Measurements from ENCODE around the gene OPCML.
"Not testable (repeated sequence)": the region's sequence is repeated elsewhere in the genome, so short reads cannot be mapped to it uniquely, and the experiment has no call there.

The OPCML gene

DNA sequence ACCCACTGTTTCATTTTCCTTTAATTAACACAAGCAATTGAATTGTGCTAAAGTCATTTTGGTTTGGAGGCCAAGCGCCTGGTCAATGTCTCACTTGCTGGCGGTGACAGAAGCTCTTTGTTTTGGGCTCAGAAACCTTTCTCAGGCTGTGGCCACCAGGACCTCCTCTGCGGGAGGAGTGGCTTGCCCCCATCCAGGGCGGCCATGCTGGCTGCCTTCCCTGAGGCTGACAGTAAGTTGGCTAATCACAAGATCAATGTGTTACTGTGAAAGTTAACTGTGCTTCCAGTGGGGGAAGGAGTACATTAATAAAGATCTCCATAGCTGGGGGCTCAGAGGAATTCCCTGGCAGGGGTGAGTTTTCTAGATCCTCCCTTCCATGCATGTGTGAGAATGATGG, 1087.4 kb downstream of the OPCML start:
- DNase-seq: no peak

DNA sequence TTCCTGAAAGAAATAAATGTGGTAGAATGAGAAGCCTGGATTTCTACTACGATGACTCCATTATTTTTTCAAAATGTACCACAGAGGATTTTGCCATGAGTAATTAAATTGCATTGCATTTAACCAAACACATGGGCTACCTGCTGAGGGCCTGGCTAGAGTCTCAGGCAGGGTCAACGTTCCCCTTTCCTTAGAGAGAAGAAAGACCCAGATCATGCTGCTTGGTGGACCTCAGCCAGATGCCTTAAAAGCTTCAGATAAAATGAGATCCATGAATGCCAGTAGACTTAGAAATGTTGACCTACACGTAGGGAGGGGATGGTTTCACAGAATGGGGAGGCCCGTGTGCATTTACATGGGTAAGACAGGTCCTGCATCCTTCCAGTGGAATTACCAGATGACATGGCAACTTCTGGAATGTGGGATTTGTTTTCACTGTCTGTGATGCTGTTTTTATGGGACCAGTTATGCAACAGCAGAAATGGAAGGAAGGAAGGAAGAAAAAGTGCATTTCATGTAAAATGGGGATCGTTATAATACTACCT, 1092.5 kb downstream of the OPCML start:
- no peak for DNase-seq

DNA sequence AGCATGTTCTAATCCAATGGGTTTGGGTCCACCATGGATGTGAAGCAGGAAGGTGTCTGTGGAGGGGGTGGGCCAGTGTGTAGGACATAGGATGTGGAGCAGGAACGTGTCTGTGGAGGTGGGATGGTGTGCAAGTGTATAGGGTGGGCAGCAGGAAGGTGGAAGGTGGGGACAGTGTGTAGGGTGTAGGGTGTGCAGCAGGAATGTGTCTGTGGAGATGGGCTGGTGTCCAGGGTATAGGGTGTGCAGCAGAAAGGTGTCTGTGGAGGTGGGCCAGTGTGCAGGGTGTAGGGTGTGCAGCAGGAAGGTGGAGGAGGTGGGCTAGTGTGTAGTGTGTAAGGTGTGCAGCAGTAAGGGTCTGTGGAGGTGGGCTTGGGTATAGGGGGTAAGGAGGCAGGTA, 1093.9 kb downstream of the OPCML start:
- DNase-seq: no peak

DNA sequence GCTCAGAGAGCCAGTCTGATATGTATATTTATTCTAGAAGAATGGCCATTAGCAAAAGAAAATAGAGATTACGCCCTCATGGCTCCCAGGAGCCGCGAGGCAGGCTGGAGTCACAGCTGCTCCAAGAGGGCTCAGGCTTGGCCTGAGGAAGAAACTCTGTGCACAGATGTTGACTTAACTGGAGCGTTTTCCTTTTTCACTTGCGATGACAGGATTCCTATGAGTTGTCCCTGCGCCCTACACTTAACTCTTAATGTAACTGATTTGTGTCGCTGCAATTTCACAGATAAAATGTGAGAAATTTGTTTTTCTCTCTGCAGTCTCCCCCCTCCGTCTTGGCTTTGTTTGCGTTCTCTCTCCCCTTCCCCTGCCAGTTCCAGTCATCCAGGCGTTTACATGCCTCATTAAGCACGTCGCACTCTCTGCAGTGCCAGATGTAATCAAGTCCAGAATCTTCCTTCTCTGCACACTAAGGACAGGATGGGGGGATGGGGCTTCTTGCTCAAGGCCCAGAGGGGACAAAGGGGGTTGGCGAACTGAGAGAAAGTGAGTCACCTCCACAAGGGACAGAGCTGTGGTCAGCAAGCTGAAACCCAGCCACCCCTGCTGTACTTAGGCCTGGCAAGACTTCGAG, 1101.8 kb downstream of the OPCML start:
- DNase-seq: no peak

DNA sequence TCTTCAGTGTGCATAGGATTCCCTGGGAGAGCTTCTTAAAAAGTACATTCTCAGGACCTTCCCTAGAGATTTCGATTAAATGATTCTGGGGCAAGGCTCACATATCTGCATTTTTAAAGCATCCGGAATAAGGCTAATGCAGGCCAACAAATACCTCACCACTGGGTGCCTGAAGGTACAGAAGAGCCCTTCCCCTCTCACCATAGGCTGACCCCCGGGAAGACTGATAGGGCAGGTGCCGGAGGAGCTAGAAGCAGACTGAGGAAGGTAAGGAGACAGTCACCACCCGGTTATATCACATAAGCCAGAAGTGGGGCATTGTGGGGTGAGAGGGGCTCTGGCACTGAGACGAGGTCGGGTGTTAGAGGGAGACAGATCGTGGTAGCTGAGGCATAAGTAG, 1102.6 kb downstream of the OPCML start:
- DNase-seq: no peak

DNA sequence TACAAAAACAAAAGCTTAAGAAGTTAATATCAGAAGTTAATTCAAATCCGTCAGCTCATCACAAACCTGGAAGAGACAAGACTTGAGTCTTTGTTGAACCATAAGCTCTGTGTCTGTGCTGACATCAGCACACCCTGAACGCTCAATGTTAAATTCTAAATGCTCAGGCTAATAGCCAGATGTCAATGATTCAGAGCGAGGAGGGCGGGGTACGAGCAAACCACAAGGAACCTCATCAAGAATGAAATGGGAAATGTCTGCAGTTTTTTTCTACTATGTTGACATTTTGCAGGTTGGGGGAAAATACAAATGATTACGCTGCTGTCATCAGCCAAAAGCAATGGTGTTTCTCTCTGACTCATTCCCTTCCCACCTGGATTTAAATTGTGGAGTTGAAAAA, 1104.7 kb downstream of the OPCML start:
- DNase-seq: no peak

DNA sequence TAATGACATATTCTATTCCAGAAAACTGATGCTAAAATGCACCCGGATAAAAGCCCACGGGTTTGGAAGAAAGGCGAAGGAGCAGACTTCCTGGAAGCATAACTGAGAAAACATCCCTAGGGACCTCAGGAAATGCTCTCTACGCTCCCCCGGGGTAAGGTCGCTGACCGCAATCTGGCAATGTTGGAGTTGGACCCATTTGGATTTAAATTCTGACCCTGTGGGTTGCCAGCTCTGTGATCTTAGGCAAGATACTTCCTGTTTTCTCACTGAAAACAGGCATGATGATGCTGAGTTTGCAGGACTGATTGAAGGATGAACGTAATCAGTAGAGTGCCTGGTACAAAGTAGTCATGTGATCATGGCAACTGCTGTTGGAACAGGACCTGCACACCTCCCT, 1107.9 kb downstream of the OPCML start:
- no peak for DNase-seq

DNA sequence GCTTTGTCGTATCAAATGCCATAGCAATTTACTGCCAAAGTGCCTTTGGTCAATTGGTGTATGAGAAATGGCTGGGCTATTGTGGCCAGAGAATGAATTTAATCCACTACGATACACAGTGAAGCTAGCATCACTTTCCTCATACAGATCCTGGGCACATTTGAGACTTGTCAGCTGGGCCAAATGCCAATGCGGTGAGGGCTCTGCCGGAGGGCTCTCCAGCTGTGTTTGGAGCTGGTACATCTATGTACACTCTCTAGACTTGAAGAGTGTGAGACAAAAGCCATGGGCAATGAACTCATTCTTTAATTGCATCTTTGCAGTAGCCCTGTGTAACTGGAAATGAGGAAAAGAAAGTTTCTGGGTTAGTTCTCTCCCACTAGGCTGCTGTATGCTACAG, 1109.0 kb downstream of the OPCML start:
- no peak for DNase-seq

DNA sequence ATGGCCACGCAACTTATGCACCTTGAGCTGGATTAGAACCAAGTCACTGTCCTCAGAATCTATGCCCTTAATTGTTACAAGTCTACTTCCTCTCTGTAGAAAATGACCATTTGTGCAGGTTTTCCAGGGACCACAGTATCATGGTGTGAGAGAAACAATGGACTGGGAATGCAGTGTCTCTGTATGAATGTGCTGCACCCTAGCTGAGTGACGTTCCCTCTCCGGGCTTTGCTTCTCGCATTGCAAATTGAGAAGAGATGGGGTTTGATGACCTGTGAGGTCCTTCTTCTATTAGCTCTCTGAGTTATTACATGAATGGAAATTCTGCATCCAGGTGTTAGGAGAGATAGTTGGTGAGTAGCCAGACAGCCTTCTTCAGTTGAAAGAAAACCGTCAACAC, 1109.6 kb downstream of the OPCML start:
- DNase-seq: no peak

DNA sequence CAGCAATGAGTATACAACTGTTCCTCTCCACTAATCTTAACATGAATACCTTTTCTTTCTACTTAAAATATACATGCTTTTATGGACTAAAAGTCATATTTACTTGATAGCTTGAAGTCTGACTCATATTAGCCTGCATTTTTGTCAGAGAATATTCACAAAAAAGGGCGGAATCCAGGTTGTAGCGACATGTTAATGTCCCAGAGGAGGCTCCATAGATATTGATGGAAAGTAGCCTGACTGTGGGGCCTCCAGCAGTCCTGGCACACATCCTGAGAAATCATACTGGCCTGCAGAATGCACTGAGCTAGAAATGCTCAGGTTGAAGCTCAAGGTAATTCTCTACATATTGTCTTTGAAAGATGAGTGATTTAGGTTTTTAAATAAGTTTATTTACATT, 1110.7 kb downstream of the OPCML start:
- DNase-seq: no peak

DNA sequence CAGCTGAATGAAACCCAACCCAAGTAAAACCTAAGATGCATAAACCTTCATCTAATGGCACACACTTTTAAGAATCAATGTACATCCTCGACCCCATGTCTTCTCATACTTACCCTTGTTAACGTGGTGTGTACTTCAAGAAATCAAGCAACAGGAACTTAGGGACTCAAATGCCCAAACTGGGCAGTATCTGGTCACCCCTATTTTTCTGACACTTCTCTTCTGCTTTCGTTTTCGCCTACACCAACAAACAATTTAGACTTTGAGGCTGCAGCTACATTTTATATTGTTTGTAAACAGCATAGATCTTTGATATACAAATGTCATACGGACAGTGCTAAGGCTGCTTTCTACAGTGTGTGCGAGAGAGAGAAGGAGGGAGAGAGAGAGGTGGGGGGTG, 1117.8 kb downstream of the OPCML start:
- no peak for DNase-seq

DNA sequence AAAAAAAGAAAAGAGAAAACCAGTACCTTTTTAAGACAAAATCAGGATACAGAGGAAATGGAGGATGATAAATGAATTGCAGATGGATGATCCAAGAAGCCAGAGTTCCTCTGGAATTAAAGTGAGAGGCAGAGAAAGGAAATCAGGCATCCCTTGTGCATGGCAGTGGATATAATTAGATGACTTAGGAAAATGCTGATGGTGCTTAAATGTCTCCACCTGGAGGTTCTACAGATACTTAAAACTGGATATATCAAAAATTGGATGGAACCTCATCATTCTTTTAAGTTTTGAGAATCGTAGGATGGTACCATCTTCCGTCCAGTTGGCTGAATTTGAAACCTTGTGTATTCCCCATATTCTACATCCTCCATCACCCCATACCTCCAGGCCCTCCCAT, 1121.9 kb downstream of the OPCML start:
- no peak for DNase-seq

DNA sequence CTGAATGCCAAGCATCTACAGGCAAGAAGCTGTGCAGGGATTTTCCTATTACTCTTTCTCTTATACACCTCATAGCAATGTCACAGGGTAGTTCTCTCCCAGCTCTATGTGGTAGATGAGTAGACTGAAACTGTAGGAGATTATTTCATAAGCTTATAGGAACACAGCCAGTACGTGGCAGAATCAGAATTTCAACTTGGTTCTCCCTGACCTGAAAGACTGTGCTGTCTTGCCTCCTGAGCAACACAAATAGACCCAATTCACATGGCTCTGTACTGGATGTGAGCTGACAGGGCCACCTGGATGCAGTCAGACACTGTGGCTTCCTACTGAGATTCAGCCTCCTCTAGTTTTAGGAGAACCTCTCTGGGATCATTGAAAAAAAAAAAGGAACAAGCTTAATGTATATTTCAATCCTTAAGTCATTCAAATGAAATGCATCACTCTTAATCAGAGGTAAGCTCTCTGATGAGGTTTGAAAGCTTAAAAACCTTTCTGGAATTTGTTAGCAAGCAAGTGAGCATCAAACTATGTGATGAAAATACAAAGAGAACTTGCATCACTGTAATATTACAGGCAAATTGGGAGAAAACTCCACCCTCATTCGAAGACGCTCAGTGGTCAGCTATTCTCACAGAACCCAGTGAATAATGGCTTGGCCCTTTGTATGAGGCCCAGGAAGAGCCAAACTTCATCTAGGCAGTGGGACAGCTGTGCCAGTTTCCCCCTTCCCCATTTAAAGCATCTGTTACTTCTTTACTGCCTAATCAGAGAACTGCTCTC, 1122.5 kb downstream of the OPCML start:
- no peak for DNase-seq

DNA sequence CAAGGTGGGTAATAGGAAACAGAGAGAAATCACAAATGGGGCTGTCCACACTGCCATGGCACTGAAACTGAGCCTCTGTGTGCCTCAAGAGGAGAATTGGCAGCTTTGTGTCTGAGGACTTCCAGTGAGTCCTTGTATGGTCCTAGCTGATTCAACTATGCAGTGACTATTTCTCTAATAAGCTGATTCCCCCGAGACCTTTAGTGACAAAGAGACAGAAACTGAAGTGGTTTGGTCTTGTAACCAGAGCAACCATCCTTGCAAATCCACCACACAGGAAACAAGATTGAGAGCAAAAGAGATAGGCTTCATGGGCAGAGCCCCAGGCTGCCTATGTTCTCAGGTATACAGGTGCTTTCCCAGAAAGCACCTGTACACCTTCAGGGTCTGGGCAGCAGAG, 1123.4 kb downstream of the OPCML start:
- no peak for DNase-seq

DNA sequence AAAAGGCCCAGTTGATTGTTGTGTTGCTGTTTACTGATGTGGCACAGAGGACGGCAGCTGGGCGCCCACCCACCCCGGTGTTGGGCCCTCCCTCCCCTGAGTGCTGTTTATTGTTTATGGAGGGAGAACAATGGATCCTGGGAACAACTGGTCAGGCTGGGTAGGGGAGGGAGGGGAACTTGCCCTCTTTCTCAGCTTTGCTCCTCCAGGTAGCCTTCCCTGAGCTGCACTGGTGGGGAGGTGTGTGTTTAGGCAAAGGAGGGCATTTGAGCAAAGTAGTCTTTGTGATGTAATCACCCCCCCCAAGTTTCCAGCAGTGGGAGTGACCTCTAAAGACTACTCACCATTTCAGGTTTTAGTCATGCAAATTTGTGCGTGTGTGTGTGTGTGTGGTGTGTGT, 1126.6 kb downstream of the OPCML start:
- DNase-seq: no peak

DNA sequence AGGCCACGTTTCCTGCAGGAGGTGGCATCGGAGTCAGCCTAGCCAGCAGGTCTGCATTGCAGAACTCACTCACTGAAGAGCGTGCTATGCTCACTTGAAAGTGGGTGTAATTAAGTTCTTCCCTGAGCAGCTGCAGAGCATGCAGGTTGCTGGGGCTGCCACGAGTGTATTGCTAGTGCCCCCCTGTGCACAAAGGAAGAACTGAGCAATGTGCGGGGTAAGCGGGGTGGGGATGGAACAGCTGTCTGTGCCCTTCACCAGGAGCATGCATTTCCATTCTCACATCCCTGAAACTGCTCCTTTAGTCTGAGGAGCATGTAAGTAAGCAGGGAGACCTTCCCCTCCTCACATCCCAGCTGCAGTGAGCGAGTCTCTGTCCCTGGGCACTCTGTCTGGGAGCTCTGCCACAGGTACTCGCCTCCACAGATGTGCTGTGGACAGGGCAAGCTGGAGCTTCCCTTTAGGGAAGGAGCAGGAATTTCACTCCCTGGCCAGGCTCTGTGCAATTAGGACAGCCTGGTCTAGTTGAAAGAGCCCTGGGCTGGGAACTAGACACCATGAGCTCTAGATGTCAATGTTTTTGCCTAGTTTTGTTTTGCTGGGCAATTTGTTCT, 1130.1 kb downstream of the OPCML start:
- DNase-seq: no peak

DNA sequence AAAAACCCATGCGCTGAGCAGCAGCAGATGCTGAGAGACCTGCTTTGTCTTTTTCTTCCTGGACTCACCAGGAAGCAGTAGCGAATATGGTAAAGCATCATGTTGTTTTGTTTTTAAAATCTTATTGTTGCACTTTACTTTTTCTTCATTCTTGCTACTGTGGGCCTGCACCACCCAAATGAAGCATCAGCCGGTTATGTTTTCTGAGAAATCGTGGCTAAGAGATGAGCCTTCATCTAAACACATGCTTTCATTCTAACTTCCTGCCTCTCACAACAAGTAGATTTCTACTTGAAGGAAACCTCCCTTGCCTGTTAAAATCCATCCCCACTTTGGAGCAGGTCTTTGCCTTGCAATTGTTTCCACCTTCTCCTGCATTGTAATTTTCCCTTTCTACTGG, 1136.0 kb downstream of the OPCML start:
- DNase-seq: no peak

DNA sequence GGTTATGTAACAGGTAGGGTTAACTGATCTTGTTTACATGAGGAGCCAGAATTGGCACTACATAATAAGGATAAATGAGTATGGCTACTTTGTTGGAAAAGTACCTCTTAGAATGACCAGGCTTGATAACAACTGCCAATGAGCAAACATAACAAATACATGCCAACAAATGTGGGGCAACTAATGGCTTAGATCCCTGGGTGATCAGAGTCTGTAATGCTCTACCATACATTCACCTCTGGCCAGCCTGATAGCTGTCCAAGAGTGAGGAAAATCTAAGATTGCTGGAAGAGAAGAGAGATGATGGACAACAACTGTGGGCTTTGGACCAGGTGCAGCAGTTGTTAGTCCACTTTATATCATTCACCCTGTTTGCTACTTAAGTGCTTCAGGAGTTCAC, 1136.9 kb downstream of the OPCML start:
- no peak for DNase-seq

DNA sequence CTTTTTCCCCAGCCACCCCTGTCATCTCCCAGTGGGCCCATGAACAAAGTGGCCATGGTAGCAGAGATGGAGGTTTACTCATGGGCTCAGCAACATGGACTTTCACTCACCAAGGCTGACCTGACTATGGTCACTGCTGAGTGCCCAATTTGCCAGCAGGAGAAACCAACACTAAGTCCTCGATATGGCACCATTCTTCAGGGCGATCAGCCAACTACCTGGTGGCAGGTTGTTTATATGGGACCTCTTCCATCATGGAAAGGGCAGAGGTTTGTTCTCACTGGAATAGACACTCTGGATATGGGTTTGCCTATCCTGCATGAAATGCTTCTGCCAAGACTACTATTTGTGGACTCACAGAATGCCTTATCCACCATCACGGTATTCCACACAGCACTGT, 1152.8 kb downstream of the OPCML start:
- DNase-seq: no peak

DNA sequence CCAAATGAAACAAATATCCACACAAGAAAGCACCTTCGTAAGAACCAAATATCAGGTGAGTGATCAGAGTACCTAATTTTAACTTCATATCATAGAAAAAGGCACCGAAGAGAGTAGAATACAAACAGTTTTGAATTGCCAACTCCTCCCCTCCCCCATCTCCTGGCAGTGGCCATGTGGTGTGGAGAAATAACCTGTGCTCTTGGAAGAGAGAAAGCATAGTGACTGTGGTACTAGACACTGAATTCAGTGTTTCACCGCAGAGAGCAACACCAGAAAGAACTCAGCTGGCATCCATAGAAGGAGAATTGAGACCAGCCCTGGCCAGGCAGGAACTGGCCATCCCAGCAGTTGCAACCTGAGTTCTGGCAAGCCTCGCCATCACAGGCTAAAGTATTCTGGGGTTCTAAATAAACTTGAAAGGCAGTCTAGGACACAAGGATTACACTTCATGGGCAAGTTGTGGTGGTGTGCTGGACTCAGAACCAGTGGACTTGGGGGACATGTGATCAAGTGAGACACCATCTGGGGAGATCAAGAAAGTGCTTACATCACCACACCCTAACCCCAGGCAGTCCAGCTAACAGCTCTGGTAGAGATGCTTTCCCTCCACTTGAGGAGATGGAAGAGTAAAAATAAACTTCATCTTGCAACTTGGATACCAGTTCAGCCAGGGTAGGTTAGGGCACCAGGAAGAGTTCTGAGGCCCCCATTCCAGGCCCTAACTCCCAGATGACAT, 1158.7 kb downstream of the OPCML start:
- no peak for DNase-seq

DNA sequence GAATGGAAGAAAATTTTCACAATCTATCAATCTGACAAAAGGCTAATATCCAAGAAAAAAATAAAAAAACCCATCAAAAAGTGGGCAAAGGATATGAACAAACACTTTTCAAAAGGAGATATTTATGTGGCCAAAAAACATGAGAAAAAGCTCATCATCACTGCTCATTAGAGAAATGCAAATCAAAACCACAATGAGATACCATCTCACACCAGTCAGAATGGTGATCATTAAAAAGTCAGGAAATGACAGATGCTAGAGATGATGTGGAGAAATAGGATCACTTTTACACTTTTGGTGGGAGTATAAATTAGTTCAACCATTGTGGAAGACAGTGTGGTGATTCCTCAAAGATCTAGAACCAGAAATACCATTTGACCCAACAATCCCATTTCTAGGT, 1162.2 kb downstream of the OPCML start:
- DNase-seq: not testable (repeated sequence)

DNA sequence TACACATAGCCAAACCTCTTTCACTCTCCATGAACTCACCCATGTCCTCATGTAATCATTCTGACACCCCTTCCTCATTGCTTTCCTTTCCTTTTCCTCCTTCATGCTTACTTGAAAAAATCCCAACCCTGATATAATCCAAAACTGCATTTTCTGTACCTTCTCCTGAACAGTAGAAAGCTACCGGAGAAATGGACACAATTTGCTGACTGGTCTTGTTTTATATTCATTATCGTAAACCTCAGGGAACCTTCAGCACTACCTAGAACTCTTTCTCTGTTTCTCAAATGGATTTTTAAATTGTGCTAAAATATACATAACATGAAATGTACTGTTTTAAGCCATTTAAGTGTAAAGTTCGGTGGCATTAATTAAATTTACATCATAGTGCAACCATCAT, 1165.0 kb downstream of the OPCML start:
- no peak for DNase-seq

DNA sequence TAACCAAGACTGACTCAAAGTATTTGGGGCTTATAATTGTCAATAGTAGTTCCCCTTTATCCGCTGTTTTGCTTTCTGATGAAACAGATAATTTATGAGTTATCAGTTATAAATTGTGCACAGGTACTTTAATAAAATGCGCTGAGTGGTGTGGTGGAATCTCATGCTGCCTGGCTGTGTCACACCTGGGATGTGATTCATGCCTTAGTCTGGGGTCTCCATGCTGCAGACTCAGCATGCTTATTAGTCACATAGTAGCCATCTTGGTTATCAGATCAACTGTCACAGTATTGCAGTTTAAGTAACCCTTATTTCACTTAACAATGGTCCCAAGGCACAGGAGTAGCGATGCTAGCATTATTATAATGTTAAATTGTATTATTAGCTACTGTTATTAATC, 1166.7 kb downstream of the OPCML start:
- no peak for DNase-seq
